MM.1S (cell line): Measurements from ENCODE around the gene NUDC.

Experiments used
- DNase-seq: peaks from one replicate; pipeline ENCODE4 v3.0.0-alpha.2; 2015
- H2AFZ ChIP-seq: fragments of 300-600 bp; sonication (generic); 2 replicates; pipeline ENCODE4 v1.6.0; 2016; ENCODE audit warnings: antibody characterized with exemption, low read length
- H3F3A ChIP-seq: fragments of 300-600 bp; sonication (generic); 2 replicates; pipeline ENCODE4 v1.6.1; 2016; ENCODE audit warnings: mild to moderate bottlenecking, antibody characterized with exemption, low read length, moderate library complexity, mixed read lengths; ENCODE audit not compliant: insufficient read depth
- H3K27ac ChIP-seq: fragments of 300-600 bp; sonication (generic); 2 replicates; pipeline ENCODE4 v1.5.1; 2016; ENCODE audit warnings: mild to moderate bottlenecking, low read length
- H3K27me3 ChIP-seq: fragments of 300-600 bp; sonication (generic); replicated peaks from 2 replicates; pipeline ENCODE4 v1.6.0; 2016; ENCODE audit warnings: low read length; ENCODE audit not compliant: insufficient read depth
- H3K36me3 ChIP-seq: fragments of 300-600 bp; sonication (generic); replicated peaks from 2 replicates; pipeline ENCODE4 v1.6.1; 2016; ENCODE audit warnings: mild to moderate bottlenecking, low read length, mixed read lengths; ENCODE audit not compliant: insufficient read depth
- H3K4me1 ChIP-seq: fragments of 300-600 bp; sonication (generic); 2 replicates; pipeline ENCODE4 v1.6.1; 2016; ENCODE audit warnings: low read length, mixed read lengths
- H3K4me2 ChIP-seq: fragments of 300-600 bp; sonication (generic); 2 replicates; pipeline ENCODE4 v1.6.0; 2016; ENCODE audit warnings: low read depth, low read length
- H3K4me3 ChIP-seq: fragments of 300-600 bp; sonication (generic); 2 replicates; pipeline ENCODE4 v1.5.1; 2016; ENCODE audit warnings: low read length, mixed read lengths
- H3K79me2 ChIP-seq: fragments of 300-600 bp; sonication (generic); 2 replicates; pipeline ENCODE4 v1.6.1; 2016; ENCODE audit warnings: mixed run types, low read length, mixed read lengths
- H3K9ac ChIP-seq: fragments of 300-600 bp; sonication (generic); 2 replicates; pipeline ENCODE4 v1.6.1; 2016; ENCODE audit warnings: low read length, mixed read lengths
- H3K9me2 ChIP-seq: fragments of 300-600 bp; sonication (generic); replicated peaks from 2 replicates; pipeline ENCODE4 v1.6.1; 2016; ENCODE audit warnings: mild to moderate bottlenecking, low read length, mixed read lengths; ENCODE audit not compliant: insufficient read depth
- H3K9me3 ChIP-seq: fragments of 300-600 bp; sonication (generic); replicated peaks from 2 replicates; pipeline ENCODE4 v1.6.1; 2016; ENCODE audit warnings: mild to moderate bottlenecking, low read length, mixed read lengths; ENCODE audit not compliant: insufficient read depth
- H4K20me1 ChIP-seq: fragments of 300-600 bp; sonication (generic); 2 replicates; pipeline ENCODE4 v1.6.1; 2016; ENCODE audit warnings: mild to moderate bottlenecking, low read length, moderate library complexity, mixed read lengths; ENCODE audit not compliant: insufficient read depth
- CTCF ChIP-seq: fragments of 300-600 bp; sonication (generic); IDR thresholded peaks from 2 replicates; pipeline ENCODE4 v1.5.1; 2016; ENCODE audit warnings: antibody characterized with exemption, low read length, mixed read lengths
- EZH2 ChIP-seq: fragments of 300-600 bp; sonication (generic); optimal IDR thresholded peaks from 2 replicates; pipeline ENCODE3; 2017; ENCODE audit warnings: low read depth, mild to moderate bottlenecking, antibody characterized with exemption, low read length, mixed read lengths
- EZH2phosphoT487 ChIP-seq: fragments of 300-600 bp; sonication (generic); IDR thresholded peaks from 2 replicates; pipeline ENCODE4 v1.6.1; 2018; ENCODE audit warnings: antibody characterized with exemption, low read length

NUDC gene

GRCh38 chr1:26900815-26901511 lies 20.6 kb upstream of the NUDC start:
- no peaks in the 10 kb centered on the region for H4K20me1 ChIP-seq
- peaks cover 4% of the 10 kb centered on the region; the same call in 1 of the 2 replicates for H3F3A ChIP-seq
- H3K79me2 ChIP-seq = peaks cover 36% of the 10 kb centered on the region
- H3K4me3 ChIP-seq = peak overlapping the region; percentile 87
- peak overlapping the region; percentile 88 for H3K9ac ChIP-seq
- H3K9me2 ChIP-seq = no peaks in the 10 kb centered on the region
- no peaks in the 10 kb centered on the region; the same call in 1 of the 2 replicates for H3K36me3 ChIP-seq
- no peaks in the 10 kb centered on the region for H3K27me3 ChIP-seq
- H3K4me2 ChIP-seq = peak overlapping the region; percentile 75
- TF ChIP-seq CTCF (no peak), EZH2phosphoT487 (no peak), EZH2 (no peak)
- peaks cover 8% of the 10 kb centered on the region for H3K4me1 ChIP-seq
- no peak for DNase-seq
- peak overlapping the region; percentile 85 for H2AFZ ChIP-seq
- H3K9me3 ChIP-seq = no peaks in the 10 kb centered on the region
- H3K27ac ChIP-seq = peak overlapping the region; percentile 68; the same call in 1 of the 2 replicates

- Histone ChIP-seq H3K79me2 (no peaks in the 10 kb centered on the region), H2AFZ (no peak overlapping the region), H3K27ac (no peak overlapping the region), H3K9ac (no peak overlapping the region), H3K36me3 (no peaks in the 10 kb centered on the region), H3K4me2 (no peak overlapping the region), H3K4me3 (no peak overlapping the region), H3K9me2 (no peaks in the 10 kb centered on the region), H3K4me1 (no peaks in the 10 kb centered on the region), H3F3A (no peaks in the 10 kb centered on the region), H3K27me3 (no peaks in the 10 kb centered on the region; the same call in none of the 2 replicates), H3K9me3 (no peaks in the 10 kb centered on the region), H4K20me1 (no peaks in the 10 kb centered on the region)
- DNase-seq = no peak
- TF ChIP-seq EZH2phosphoT487 (no peak), CTCF (no peak), EZH2 (no peak)
Measured at GRCh38 chr1:26907071-26907917, 14.2 kb upstream of the NUDC start.

DNA sequence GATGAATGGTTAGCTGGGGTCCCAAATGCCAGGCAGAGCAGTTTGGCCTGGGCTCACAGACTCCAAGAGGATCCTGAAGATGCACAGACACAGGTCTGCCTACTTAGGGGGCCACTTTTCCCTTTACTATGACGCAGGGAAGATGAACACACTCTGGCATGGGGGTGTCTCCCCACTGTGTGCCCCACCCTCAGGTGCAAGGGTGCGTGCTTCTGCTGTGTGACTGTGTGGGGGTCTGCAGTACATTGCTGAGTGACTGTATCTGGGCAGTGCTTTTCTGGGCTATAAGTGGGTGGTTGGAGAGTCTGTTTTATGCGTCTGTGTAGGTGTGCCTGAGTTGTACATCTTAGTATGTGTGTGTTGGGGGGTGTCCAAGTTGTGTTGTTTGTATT lies 11.6 kb upstream of the NUDC start:
- no peaks in the 10 kb centered on the region; the same call in none of the 2 replicates for H3K27me3 ChIP-seq
- DNase-seq = no peak
- H3F3A ChIP-seq = no peaks in the 10 kb centered on the region
- H4K20me1 ChIP-seq = no peaks in the 10 kb centered on the region
- no peak overlapping the region for H3K9ac ChIP-seq
- H3K9me3 ChIP-seq = no peaks in the 10 kb centered on the region
- no peak overlapping the region for H2AFZ ChIP-seq
- H3K9me2 ChIP-seq = no peaks in the 10 kb centered on the region
- no peak overlapping the region for H3K27ac ChIP-seq
- H3K79me2 ChIP-seq = no peaks in the 10 kb centered on the region
- TF ChIP-seq EZH2phosphoT487 = no peak
- TF ChIP-seq CTCF = no peak
- TF ChIP-seq EZH2 = no peak
- H3K4me1 ChIP-seq = no peaks in the 10 kb centered on the region
- no peak overlapping the region for H3K4me2 ChIP-seq
- H3K36me3 ChIP-seq = no peaks in the 10 kb centered on the region
- no peak overlapping the region for H3K4me3 ChIP-seq
